Measurements from ENCODE around the gene RABEPK. TPM values are rescaled to one million over a fixed set of nuclear protein-coding genes. Genes with fewer than 3 reads are reported as not detected.
"Not testable (repeated sequence)": the region's sequence is repeated elsewhere in the genome, so short reads cannot be mapped to it uniquely, and the experiment has no call there.

Gene RABEPK
- total RNA-seq, 2 donors from 2014 or later: 7.5 to 12.1 TPM

DNA sequence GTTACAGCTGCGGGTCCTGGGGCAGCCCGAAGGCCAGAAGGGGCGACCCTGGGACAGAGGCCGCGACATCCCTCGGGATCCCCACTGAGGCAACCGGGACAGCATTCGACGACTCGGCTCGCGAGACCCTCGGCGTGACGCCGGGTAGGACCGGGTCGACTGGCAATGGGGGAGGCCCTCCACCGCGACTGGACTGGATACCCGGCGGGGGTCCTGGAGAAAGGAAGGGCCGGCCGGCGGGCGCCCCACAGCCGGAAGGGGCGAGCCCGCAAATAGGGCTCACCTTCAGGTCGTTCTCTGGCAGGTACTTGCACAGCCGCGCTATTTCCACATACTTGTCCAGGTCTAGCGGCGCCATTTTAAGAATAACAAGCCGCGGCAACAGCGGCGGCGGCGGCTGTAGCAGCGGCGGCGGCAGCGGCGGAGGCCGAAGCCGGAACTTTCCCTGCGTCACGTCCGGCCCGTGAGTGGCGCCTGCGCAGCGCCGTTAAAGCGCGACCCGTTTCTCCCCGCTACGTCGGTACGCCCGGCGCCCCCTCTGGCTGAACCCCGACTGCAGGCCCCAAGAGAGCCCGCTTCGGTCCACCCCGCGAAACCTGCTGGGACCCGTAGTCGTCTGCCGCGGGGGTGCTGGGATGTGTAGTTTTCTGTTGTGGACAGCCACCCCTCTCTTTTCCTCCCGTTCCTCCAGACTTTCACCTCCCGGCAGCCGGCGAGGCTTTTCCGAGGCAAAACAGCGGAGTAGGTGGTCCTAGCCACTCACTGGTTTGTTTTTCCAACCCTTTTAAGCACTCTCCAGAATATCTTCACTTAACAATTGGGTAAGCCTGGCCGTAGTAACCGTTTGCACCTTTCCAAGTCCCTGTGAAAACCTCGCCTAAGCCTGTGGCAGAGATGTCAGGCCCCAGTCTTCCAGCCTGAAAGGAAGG is 10.7 kb upstream of the RABEPK start, which contains the start of gene PPP6C:
PPP6C (minus strand) TSS at position 443 of the 929 bp plus-strand sequence; CDS start at position 358, 85 bp downstream.
- H3K27me3 ChIP-seq: no peaks in the 10 kb centered on the region
- H3K36me3 ChIP-seq: no peaks in the 10 kb centered on the region

DNA sequence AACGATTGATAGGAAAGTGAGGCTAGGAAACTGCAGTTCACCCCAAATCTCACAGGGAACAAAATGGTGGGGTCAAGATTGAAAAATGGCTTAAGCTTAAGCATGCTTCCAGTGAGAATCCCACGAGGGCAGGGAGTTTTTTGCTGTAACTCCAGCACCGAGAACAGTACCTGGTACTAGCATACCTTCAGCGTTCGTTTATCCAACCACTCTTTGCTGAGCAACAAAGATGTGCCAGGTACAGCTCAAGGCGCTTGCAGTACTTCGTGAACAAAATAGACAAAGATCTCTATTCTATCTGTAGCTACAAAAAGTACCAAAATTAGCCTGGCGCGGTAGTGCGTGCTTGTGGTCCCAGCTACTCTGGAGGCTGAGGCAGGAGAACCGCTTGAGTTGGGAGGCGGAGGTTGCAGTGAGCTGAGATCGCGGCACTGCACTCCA is 10.0 kb upstream of the RABEPK start:
- H3K4me1 ChIP-seq: peaks cover 0 to 45% of the 10 kb centered on the region in 2 donors
- H3K36me3 ChIP-seq: no peaks in the 10 kb centered on the region
- no peak for DNase-seq (ENCODE audit: low spot score)
- TF ChIP-seq, protein P1, sequence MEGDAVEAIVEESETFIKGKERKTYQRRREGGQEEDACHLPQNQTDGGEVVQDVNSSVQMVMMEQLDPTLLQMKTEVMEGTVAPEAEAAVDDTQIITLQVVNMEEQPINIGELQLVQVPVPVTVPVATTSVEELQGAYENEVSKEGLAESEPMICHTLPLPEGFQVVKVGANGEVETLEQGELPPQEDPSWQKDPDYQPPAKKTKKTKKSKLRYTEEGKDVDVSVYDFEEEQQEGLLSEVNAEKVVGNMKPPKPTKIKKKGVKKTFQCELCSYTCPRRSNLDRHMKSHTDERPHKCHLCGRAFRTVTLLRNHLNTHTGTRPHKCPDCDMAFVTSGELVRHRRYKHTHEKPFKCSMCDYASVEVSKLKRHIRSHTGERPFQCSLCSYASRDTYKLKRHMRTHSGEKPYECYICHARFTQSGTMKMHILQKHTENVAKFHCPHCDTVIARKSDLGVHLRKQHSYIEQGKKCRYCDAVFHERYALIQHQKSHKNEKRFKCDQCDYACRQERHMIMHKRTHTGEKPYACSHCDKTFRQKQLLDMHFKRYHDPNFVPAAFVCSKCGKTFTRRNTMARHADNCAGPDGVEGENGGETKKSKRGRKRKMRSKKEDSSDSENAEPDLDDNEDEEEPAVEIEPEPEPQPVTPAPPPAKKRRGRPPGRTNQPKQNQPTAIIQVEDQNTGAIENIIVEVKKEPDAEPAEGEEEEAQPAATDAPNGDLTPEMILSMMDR (IDR thresholded peaks at IDR 0.05): no peak
- H3K9me3 ChIP-seq: no peaks in the 10 kb centered on the region
- H3K4me3 ChIP-seq: peak overlapping the region; percentile 94
- peak overlapping the region; percentile 91 to 93 for H3K27ac ChIP-seq
- H3K27me3 ChIP-seq: no peaks in the 10 kb centered on the region

More for the DNA sequence above, 10.7 kb upstream of the RABEPK start, which contains the start of gene PPP6C:
- Histone ChIP-seq H3K27ac (peak within 1 kb of the TSS; percentile 91 to 93), H3K9me3 (no peaks in the 10 kb centered on the region), H3K4me1 (peaks cover 0 to 45% of the 10 kb centered on the region in 2 donors), H3K4me3 (peak within 1 kb of the TSS; percentile 94)
- peak; percentile 96 for DNase-seq (ENCODE audit: low spot score)
- TF ChIP-seq, protein P1 (IDR thresholded peaks at IDR 0.05): peak; percentile 44 to 64

DNA sequence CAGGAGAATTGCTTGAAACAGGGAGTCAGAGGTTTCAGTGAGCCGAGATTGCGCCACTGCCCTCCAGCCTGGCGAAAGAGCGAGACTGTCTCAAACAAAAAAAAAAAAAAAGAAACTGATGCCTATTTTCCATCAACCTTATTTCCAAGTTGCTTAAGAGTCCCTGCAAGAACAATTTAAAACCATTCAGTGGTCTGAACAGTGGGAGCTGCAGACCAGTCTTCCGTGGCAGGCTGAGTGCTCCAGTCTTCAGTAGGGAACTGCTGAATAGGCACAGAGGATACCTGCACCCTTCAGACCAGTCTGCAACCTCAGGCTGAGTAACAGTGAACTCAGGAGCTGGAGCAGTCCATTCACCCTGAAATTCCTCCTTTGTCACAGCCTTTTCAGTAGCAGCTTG is 5.9 kb upstream of the RABEPK start:
- not testable (repeated sequence) for H3K27ac ChIP-seq; H3K36me3 ChIP-seq; DNase-seq (ENCODE audit: low spot score); H3K9me3 ChIP-seq; H3K27me3 ChIP-seq; H3K4me3 ChIP-seq
- peaks cover 0 to 13% of the 10 kb centered on the region in 2 donors for H3K4me1 ChIP-seq

DNA sequence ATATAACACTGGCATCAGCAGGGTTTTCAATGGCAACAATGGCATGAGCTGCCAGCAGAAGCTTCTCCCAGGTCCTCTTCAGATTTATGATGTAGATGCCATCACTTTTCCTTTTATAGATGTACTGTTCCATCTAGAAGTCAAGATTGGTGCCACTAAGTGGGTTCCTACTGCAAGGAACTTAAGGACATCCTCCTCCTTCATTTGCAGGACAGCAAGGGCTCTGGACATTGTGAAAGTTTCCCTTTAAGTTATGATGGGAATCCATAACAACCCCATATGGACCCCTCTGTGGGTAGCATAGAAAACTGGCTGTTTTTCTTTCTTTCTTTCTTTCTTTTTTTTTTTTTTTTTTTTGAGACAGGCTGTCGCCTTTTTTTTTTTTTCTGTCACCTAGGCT is 4.8 kb upstream of the RABEPK start:
- not testable (repeated sequence) for DNase-seq (ENCODE audit: low spot score); H3K27me3 ChIP-seq; H3K36me3 ChIP-seq; H3K27ac ChIP-seq; H3K4me3 ChIP-seq; H3K9me3 ChIP-seq; H3K4me1 ChIP-seq

DNA sequence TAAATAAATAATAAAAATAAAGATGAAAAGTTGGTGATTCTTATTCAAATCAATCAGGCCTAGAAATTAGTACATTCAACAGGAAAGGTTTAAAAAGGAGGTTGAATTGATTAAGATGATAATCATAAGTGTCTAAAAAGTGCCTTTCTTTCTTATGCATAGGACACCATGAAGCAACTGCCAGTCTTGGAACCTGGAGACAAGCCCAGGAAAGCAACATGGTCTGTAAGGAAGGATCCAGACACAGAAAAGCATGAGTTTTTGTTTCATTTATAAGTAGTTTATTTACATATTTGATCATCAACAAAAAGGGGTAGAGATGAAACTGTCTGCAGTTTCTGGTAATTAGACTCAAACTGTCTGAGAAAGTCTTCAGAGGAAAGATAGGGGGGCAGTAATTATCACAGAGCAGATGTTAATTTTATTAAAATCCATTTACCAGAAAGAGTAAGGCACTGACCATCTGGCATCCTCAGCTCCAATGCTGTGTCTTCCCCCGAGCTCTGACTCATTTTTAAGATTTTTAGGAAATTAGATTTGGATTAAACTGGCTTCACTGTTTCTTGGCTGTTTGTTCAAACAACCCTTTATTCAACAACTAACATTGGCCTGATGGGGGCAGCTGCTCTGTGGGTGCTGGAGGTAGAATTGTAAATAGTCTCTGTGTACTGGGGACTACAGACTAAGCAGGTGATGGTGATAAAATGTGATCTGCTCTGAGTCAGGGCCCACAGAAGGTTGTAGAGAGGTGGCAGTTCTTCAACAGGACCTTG is 2.7 kb downstream of the RABEPK start:
- no peak for DNase-seq (ENCODE audit: low spot score)
- TF ChIP-seq, protein P1 (IDR thresholded peaks at IDR 0.05): no peak
- Histone ChIP-seq H3K27ac (no peak overlapping the region), H3K4me3 (no peak overlapping the region), H3K4me1 (peaks cover 0 to 11% of the 10 kb centered on the region in 2 donors), H3K36me3 (peaks cover 21% of the 10 kb centered on the region), H3K27me3 (no peaks in the 10 kb centered on the region), H3K9me3 (no peaks in the 10 kb centered on the region)

DNA sequence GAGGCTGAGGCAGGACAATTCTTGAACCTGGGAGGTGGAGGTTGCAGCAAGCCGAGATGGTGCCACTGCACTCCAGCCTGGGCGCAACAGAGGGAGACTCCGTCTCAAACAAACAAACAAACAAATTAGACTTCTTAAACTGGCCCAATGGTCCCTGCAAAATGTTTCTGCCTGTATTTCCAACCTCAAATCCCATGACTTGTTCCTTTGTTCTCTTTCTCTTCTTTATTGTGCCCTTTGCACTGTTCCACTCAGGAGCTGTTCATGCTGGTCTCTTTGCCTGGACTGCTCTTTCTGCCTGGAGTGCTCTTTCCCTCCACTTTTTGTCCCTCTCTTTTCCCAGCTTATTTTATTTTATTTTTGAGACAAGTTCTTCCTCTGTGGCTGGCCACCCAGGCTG is 4.1 kb downstream of the RABEPK start:
- Histone ChIP-seq H3K9me3 (no peaks in the 10 kb centered on the region), H3K4me1 (peaks cover 0 to 9% of the 10 kb centered on the region in 2 donors), H3K27ac (no peak overlapping the region), H3K27me3 (no peaks in the 10 kb centered on the region), H3K36me3 (peaks cover 21% of the 10 kb centered on the region), H3K4me3 (no peak overlapping the region)
- no peak for DNase-seq (ENCODE audit: low spot score)
- TF ChIP-seq, protein P1 (IDR thresholded peaks at IDR 0.05): no peak

All from right atrium auricular region (tissue), 2 donors.